Panc1 (cell line): ENCODE measurements around the gene HACL1. TPM values are rescaled to one million over a fixed set of nuclear protein-coding genes. Genes with fewer than 3 reads are reported as not detected.
A peak's percentile ranks its signal among the peaks of the same experiment; 100 is the strongest.

Experiments used
- ATAC-seq: fragments of 200-7000 bp; cut with Tn5 transposase; 2 replicates; pipeline ENCODE4 v1.9.1; 2020; ENCODE audit warnings: mild to moderate bottlenecking, moderate library complexity
- BruUV-seq: library from RNA; stranded (reverse); fragments of 400-500 nt; replicated peaks from 2 replicates; lab custom pipeline; 2021; lab: Mats Ljungman, UMichigan
- CTCF ChIA-PET: fragments of 300-600 bp; sonication (Branson Sonifier 250); formaldehyde crosslinking; loops from one replicate; lab custom pipeline; 2022; ENCODE audit warnings: antibody characterized with exemption; lab: Charles Lee
- POLR2A ChIA-PET: fragments of 300-600 bp; sonication (Branson Sonifier 250); formaldehyde crosslinking; loops from one replicate; lab custom pipeline; 2022; ENCODE audit warnings: antibody characterized with exemption; lab: Charles Lee
- DNase-seq: peaks from one replicate; pipeline ENCODE4 v3.0.0-alpha.2; 2010; ENCODE audit warnings: low read depth, low spot score
- H3K27ac ChIP-seq: 2 replicates; pipeline ENCODE4 v1.5.1; 2011; ENCODE audit warnings: mild to moderate bottlenecking, low read length, inconsistent platforms
- H3K27me3 ChIP-seq: fragments of 200-500 bp; sonication (Bioruptor generic); 2 replicates; pipeline ENCODE4 v1.6.0; 2014; ENCODE audit warnings: low read length, inconsistent platforms; ENCODE audit not compliant: control insufficient read depth, insufficient read depth
- H3K36me3 ChIP-seq: fragments of 200-500 bp; sonication (Bioruptor generic); 2 replicates; pipeline ENCODE4 v1.5.1; 2014; ENCODE audit warnings: inconsistent platforms, mild to moderate bottlenecking, low read length, moderate library complexity; ENCODE audit not compliant: control insufficient read depth, insufficient read depth
- H3K4me1 ChIP-seq: 2 replicates; pipeline ENCODE4 v1.5.1; 2011; ENCODE audit warnings: inconsistent platforms, mild to moderate bottlenecking, low read length, moderate library complexity; ENCODE audit not compliant: control insufficient read depth, insufficient read depth
- H3K4me3 ChIP-seq, 2 experiments: 2 replicates each; pipeline ENCODE4 v1.5.1; 2011 to 2012; ENCODE audit warnings: low read depth in 2 of 2, low read length in 2 of 2, mild to moderate bottlenecking in 2 of 2, inconsistent platforms in 1 of 2, moderate library complexity in 1 of 2
- H3K9me3 ChIP-seq: fragments of 200-500 bp; sonication (Bioruptor generic); 2 replicates; pipeline ENCODE4 v1.5.1; 2014; ENCODE audit warnings: low read depth, mild to moderate bottlenecking, inconsistent platforms, low read length, moderate library complexity; ENCODE audit not compliant: control insufficient read depth, insufficient read depth
- CTCF ChIP-seq: fragments of 450-650 bp; IDR thresholded peaks from 2 replicates; pipeline ENCODE4 v1.5.1; 2017; ENCODE audit warnings: mild to moderate bottlenecking
- POLR2AphosphoS5 ChIP-seq: IDR thresholded peaks from 2 replicates; pipeline ENCODE4 v1.6.1; 2012; ENCODE audit warnings: mild to moderate bottlenecking, low read depth, low read length, moderate library complexity
- SIN3A ChIP-seq: IDR thresholded peaks from 2 replicates; pipeline ENCODE4 v1.6.1; 2012; ENCODE audit warnings: low read depth, mild to moderate bottlenecking, low read length, moderate library complexity, borderline replicate concordance; ENCODE audit not compliant: insufficient read depth
- TCF7L2 ChIP-seq: IDR thresholded peaks from 2 replicates; pipeline ENCODE4 v1.6.1; 2011; ENCODE audit warnings: mild to moderate bottlenecking, low read depth, low read length, inconsistent platforms
- in situ Hi-C: cut with HindIII; loops from 2 replicates; pipeline ENCODE4 v1.10.0; 2016; ENCODE audit warnings: low sequenced_read_pairs, low pct_unique_long_range_greater_than_20kb
- intact Hi-C: fragments of 100-400 bp; cut with micrococcal nuclease; formaldehyde crosslinking; loops from one replicate; pipeline ENCODE4 v1.10.0; 2022; ENCODE audit not compliant: unreplicated experiment
- total RNA-seq: library from RNA; stranded (reverse); gene quantifications from one replicate; pipeline ENCODE4 v1.2.1, GENCODE V29; 2021; ENCODE audit not compliant: unreplicated experiment
- TF ChIP-seq, protein P1 (sequence below), 2 experiments: IDR thresholded peaks; 2 replicates each; pipeline ENCODE4 v1.6.1; 2011 to 2012; ENCODE audit warnings: low read depth in 2 of 2, control low read depth in 1 of 2, low read length in 1 of 2, mild to moderate bottlenecking in 1 of 2, moderate library complexity in 1 of 2; ENCODE audit not compliant: insufficient read depth in 1 of 2

The HACL1 gene
- total RNA-seq, 1 experiment from 2014 or later: 26.8 TPM

GRCh38 chr3:15628967-15629366, 27.6 kb upstream of the HACL1 start:
- TF ChIP-seq CTCF (no peak), POLR2AphosphoS5 (no peak), SIN3A (no peak), TCF7L2 (no peak)
- TF ChIP-seq, protein P1, sequence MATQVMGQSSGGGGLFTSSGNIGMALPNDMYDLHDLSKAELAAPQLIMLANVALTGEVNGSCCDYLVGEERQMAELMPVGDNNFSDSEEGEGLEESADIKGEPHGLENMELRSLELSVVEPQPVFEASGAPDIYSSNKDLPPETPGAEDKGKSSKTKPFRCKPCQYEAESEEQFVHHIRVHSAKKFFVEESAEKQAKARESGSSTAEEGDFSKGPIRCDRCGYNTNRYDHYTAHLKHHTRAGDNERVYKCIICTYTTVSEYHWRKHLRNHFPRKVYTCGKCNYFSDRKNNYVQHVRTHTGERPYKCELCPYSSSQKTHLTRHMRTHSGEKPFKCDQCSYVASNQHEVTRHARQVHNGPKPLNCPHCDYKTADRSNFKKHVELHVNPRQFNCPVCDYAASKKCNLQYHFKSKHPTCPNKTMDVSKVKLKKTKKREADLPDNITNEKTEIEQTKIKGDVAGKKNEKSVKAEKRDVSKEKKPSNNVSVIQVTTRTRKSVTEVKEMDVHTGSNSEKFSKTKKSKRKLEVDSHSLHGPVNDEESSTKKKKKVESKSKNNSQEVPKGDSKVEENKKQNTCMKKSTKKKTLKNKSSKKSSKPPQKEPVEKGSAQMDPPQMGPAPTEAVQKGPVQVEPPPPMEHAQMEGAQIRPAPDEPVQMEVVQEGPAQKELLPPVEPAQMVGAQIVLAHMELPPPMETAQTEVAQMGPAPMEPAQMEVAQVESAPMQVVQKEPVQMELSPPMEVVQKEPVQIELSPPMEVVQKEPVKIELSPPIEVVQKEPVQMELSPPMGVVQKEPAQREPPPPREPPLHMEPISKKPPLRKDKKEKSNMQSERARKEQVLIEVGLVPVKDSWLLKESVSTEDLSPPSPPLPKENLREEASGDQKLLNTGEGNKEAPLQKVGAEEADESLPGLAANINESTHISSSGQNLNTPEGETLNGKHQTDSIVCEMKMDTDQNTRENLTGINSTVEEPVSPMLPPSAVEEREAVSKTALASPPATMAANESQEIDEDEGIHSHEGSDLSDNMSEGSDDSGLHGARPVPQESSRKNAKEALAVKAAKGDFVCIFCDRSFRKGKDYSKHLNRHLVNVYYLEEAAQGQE (IDR thresholded peaks at IDR 0.05; ENCODE audit: insufficient read depth in 1 of 2, low read depth in 2 of 2, low read length in 1 of 2): no peak
- Histone ChIP-seq H3K27ac (peak overlapping the region; percentile 99), H3K4me1 (peaks cover 43% of the 10 kb centered on the region), H3K36me3 (no peaks in the 10 kb centered on the region), H3K4me3 (no peak overlapping the region), H3K27me3 (no peaks in the 10 kb centered on the region), H3K9me3 (no peaks in the 10 kb centered on the region)
- in situ Hi-C loops: no loop called here
- ChIA-PET POLR2A (no interaction called here), CTCF (no interaction called here)
- no TSS peak for BruUV-seq
- ATAC-seq (no peak), DNase-seq (no peak)
- intact Hi-C loops: no loop called here

DNA sequence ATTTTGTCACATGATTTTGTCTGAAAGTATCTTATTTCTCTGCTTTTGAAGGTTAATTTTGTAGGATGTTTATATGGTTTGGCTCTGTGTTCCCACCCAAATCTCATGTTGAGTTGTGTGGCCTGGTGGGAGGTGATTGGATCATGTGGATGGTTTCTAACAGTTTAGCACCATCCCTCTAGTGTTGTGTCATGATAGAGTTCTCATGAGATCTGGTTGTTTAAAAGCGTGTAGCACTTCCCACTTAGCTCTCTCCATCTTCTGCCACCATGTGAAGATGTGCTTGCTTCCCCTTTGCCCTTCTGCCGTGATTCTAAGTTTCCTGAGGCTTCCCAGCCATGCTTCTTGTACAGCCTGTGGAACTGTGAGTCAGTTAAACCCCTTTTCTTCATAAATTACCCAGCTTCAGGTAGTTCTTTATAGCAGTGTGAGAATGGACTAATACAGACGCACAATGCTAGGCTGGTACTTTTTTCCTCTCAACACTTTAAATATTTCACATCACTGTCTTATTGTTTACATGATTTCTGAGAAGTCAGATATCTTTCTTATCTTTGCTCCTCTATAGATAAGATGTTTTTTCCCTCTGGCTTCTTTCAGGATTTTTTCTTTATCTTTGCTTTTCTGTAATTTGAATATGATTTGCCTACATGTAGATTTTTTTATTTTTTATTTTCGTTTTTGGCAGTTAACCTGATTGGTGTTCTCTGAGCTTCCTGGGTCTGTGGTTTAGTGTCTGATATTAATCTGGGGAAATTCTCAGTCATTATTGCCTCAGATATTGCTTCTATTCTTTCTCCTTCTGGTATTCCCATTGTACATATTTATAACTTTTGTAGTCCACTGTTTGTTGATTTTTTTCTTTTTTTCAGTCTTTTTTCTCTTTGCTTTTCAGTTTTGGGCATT, 22.4 kb upstream of the HACL1 start:
- intact Hi-C loops: no loop called here
- ChIA-PET CTCF (no interaction called here), POLR2A (interaction anchor here (0.7 kb wide), 1 partner anchor 225 kb away, joined by 3 read pairs; no protein-coding TSS in a partner anchor)

More for the DNA sequence above, 22.4 kb upstream of the HACL1 start:
- Histone ChIP-seq H3K36me3 (no peaks in the 10 kb centered on the region), H3K9me3 (peaks cover 3% of the 10 kb centered on the region; the same call in 1 of the 2 replicates), H3K4me3 (no peak overlapping the region), H3K27ac (peak overlapping the region; percentile 29; the same call in 1 of the 2 replicates), H3K27me3 (no peaks in the 10 kb centered on the region), H3K4me1 (no peaks in the 10 kb centered on the region)
- in situ Hi-C loops: no loop called here
- ATAC-seq (no peak), DNase-seq (no peak)
- no TSS peak for BruUV-seq
- TF ChIP-seq, protein P1 (IDR thresholded peaks at IDR 0.05; ENCODE audit: insufficient read depth in 1 of 2, low read depth in 2 of 2, low read length in 1 of 2): no peak
- TF ChIP-seq SIN3A: no peak
- no peak for TF ChIP-seq POLR2AphosphoS5
- TF ChIP-seq TCF7L2: no peak
- TF ChIP-seq CTCF: no peak
